ENCODE measurements around the gene RNF17.

Gene RNF17

DNA sequence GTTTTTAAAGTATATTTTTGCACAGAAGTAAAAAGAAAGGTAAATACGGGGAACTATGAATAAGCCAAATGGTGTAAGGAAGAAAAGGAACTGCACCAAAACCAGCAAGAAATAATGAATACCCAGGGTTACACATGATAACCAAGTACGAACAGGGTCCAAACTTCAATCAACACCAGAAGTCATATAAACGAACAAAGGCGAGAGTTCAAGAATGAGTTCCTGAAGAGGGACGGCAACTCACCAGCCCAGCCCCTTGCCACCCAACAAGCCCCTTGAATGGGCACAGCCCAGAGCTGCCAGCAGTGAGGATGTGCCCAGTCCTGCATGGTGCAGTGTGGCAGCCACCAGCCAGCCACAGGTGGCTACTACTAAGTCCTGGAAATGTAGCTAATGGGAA, 132.1 kb downstream of the RNF17 start:
- H3K36me3 ChIP-seq (ENCODE audit: insufficient read depth), result no peaks in the 10 kb centered on the region

DNA sequence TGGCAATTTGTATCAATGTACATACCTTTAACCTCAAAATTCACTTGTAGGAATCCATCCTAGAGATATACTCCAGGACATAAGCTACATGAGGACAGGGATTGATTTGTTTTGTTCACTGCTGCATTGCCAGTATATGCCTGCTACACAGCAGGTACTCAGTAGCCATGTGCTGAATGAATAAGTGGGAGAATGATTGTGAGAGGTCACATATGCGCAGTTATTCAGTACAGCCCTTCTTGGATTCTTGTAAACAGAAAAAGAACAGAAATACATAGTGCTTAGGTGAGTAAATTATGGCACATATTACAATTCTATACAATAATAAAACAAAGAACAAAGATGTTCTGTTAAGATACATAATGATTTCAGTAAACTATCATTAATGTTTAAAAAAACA, 133.3 kb downstream of the RNF17 start:
- Histone ChIP-seq H4K20me1 (ENCODE audit: insufficient read depth) (no peaks in the 10 kb centered on the region), H3K4me3 (IDR thresholded peaks at IDR 0.05; ENCODE audit: insufficient read depth, low read depth, low read length) (no peak overlapping the region), H3K9ac (no peak overlapping the region), H3K4me2 (no peak overlapping the region), H3K36me3 (ENCODE audit: insufficient read depth) (no peaks in the 10 kb centered on the region), H3K79me2 (ENCODE audit: insufficient read depth, low read depth) (no peaks in the 10 kb centered on the region), H2AFZ (ENCODE audit: low read depth) (no peak overlapping the region), H3K4me1 (ENCODE audit: low read depth, poor library complexity, severe bottlenecking) (no peaks in the 10 kb centered on the region), H3K27me3 (ENCODE audit: insufficient read depth, low read depth) (no peaks in the 10 kb centered on the region), H3K27ac (no peak overlapping the region)
- TF ChIP-seq, protein P1, sequence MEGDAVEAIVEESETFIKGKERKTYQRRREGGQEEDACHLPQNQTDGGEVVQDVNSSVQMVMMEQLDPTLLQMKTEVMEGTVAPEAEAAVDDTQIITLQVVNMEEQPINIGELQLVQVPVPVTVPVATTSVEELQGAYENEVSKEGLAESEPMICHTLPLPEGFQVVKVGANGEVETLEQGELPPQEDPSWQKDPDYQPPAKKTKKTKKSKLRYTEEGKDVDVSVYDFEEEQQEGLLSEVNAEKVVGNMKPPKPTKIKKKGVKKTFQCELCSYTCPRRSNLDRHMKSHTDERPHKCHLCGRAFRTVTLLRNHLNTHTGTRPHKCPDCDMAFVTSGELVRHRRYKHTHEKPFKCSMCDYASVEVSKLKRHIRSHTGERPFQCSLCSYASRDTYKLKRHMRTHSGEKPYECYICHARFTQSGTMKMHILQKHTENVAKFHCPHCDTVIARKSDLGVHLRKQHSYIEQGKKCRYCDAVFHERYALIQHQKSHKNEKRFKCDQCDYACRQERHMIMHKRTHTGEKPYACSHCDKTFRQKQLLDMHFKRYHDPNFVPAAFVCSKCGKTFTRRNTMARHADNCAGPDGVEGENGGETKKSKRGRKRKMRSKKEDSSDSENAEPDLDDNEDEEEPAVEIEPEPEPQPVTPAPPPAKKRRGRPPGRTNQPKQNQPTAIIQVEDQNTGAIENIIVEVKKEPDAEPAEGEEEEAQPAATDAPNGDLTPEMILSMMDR (conservative IDR thresholded peaks at IDR 0.05; ENCODE audit: low read depth, low read length), result no peak

More for the DNA sequence above, 132.1 kb downstream of the RNF17 start:
- TF ChIP-seq, protein P1 (conservative IDR thresholded peaks at IDR 0.05; ENCODE audit: low read depth, low read length), result no peak
- Histone ChIP-seq H3K4me1 (ENCODE audit: low read depth, poor library complexity, severe bottlenecking) (no peaks in the 10 kb centered on the region), H3K27me3 (ENCODE audit: insufficient read depth, low read depth) (no peaks in the 10 kb centered on the region), H3K4me3 (IDR thresholded peaks at IDR 0.05; ENCODE audit: insufficient read depth, low read depth, low read length) (no peak overlapping the region), H3K79me2 (ENCODE audit: insufficient read depth, low read depth) (no peaks in the 10 kb centered on the region), H3K27ac (no peak overlapping the region), H3K4me2 (no peak overlapping the region), H3K9ac (no peak overlapping the region), H2AFZ (ENCODE audit: low read depth) (no peak overlapping the region), H4K20me1 (ENCODE audit: insufficient read depth) (no peaks in the 10 kb centered on the region)

DNA sequence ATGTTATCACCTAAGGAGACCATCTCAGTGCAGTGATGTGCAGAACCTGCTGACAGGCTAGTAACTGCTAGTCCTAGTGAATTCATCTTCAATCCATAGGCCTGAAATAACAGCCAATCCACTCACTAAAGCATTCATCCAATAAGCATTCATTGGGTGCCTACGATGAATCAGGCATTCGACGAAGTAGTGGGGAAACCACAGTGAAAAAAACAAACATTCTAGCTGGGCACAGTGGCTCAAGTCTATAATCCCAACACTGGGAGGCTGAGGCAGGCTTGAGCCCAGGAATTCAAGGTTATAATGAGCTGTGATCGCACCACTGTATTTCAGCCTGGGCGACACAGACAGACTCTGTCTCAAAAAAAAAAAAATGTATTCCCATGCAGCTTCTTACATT, 135.6 kb downstream of the RNF17 start:
- no peaks in the 10 kb centered on the region for H3K79me2 ChIP-seq (ENCODE audit: insufficient read depth, low read depth)
- TF ChIP-seq, protein P1 (conservative IDR thresholded peaks at IDR 0.05; ENCODE audit: low read depth, low read length), result no peak
- no peaks in the 10 kb centered on the region for H4K20me1 ChIP-seq (ENCODE audit: insufficient read depth)
- no peaks in the 10 kb centered on the region for H3K36me3 ChIP-seq (ENCODE audit: insufficient read depth)
- no peaks in the 10 kb centered on the region for H3K4me1 ChIP-seq (ENCODE audit: low read depth, poor library complexity, severe bottlenecking)
- H3K27ac ChIP-seq, result no peak overlapping the region
- H3K9ac ChIP-seq, result no peak overlapping the region
- H3K4me3 ChIP-seq (IDR thresholded peaks at IDR 0.05; ENCODE audit: insufficient read depth, low read depth, low read length), result no peak overlapping the region
- no peak overlapping the region for H3K4me2 ChIP-seq
- H2AFZ ChIP-seq (ENCODE audit: low read depth), result no peak overlapping the region
- no peaks in the 10 kb centered on the region for H3K27me3 ChIP-seq (ENCODE audit: insufficient read depth, low read depth)

DNA sequence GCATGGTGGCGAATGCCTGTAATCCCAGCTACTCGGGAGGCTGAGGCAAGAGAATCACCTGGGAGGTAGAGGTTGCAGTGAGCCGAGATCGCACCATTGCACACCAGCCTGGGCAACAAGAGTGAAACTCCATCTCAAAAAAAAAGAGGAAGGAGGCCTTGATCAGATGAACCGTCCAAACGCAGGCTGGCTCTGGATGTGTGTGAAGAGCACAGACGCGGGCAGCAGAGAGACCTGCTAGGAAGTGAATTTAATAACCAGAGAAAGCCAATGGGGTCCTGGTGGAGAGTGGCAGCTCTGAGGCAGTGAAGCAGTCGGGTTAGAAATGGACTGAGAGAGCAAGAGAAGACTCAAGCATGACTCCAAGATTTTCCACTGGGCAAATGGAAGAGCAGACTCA, 136.5 kb downstream of the RNF17 start:
- no peaks in the 10 kb centered on the region for H3K79me2 ChIP-seq (ENCODE audit: insufficient read depth, low read depth)
- no peaks in the 10 kb centered on the region for H3K36me3 ChIP-seq (ENCODE audit: insufficient read depth)
- no peak overlapping the region for H2AFZ ChIP-seq (ENCODE audit: low read depth)
- TF ChIP-seq, protein P1 (conservative IDR thresholded peaks at IDR 0.05; ENCODE audit: low read depth, low read length), result no peak
- H3K4me2 ChIP-seq, result no peak overlapping the region
- H3K4me1 ChIP-seq (ENCODE audit: low read depth, poor library complexity, severe bottlenecking), result no peaks in the 10 kb centered on the region
- H3K27ac ChIP-seq, result no peak overlapping the region
- no peaks in the 10 kb centered on the region for H4K20me1 ChIP-seq (ENCODE audit: insufficient read depth)
- no peaks in the 10 kb centered on the region for H3K27me3 ChIP-seq (ENCODE audit: insufficient read depth, low read depth)
- H3K4me3 ChIP-seq (IDR thresholded peaks at IDR 0.05; ENCODE audit: insufficient read depth, low read depth, low read length), result no peak overlapping the region
- H3K9ac ChIP-seq, result no peak overlapping the region
